CD4-positive, alpha-beta T cell (primary cell): ENCODE data around the gene EDN1. TPM values are rescaled to one million over a fixed set of nuclear protein-coding genes. Genes with fewer than 3 reads are reported as not detected.

ENCODE experiments used
- ATAC-seq: fragments of 200-7000 bp; cut with Tn5 transposase; one replicate; pipeline ENCODE4 v1.10.0; 2022; ENCODE audit warnings: mild to moderate bottlenecking; ENCODE audit not compliant: poor library complexity
- CTCF ChIA-PET: fragments of 350-600 bp; sonication (Branson Sonifier 250); formaldehyde crosslinking; loops from one replicate; lab custom pipeline; 2021; ENCODE audit warnings: antibody characterized with exemption, inconsistent platforms; lab: Charles Lee
- POLR2A ChIA-PET: fragments of 350-600 bp; sonication (Branson Sonifier 250); formaldehyde crosslinking; loops from one replicate; lab custom pipeline; 2021; ENCODE audit warnings: antibody characterized with exemption, inconsistent platforms; lab: Charles Lee
- DNase-seq, 14 experiments: peaks; one replicate each; pipeline ENCODE4 v3.0.0-alpha.2; 2013 to 2020; ENCODE audit warnings: mixed read lengths in 2 of 14
- H3K27ac ChIP-seq, 2 donors: one replicate each; pipeline versions ENCODE4 v1.5.1 to v1.7.0; 2013; ENCODE audit warnings: low read length in 2 of 2, low read depth in 1 of 2, mild to moderate bottlenecking in 1 of 2
- H3K27me3 ChIP-seq, 2 experiments: 1 replicate in 1 of 2; 2 replicates in 1 of 2; pipeline versions ENCODE4 v1.6.1 to v1.7.0; 2013; ENCODE audit warnings: low read length in 2 of 2, control low read depth in 1 of 2, mild to moderate bottlenecking in 1 of 2, moderate library complexity in 1 of 2; ENCODE audit not compliant: insufficient read depth in 2 of 2, control insufficient read depth in 1 of 2
- H3K36me3 ChIP-seq: one replicate; pipeline ENCODE4 v1.6.1; 2013; ENCODE audit warnings: low read length, control low read depth; ENCODE audit not compliant: insufficient read depth
- H3K4me1 ChIP-seq: one replicate; pipeline ENCODE4 v1.6.1; 2013; ENCODE audit warnings: low read length, control low read depth; ENCODE audit not compliant: insufficient read depth
- H3K4me3 ChIP-seq: one replicate; pipeline ENCODE4 v1.5.1; 2013; ENCODE audit warnings: mild to moderate bottlenecking, low read length, moderate library complexity
- H3K9me3 ChIP-seq, 2 experiments: 1 replicate in 1 of 2; 2 replicates in 1 of 2; pipeline versions ENCODE4 v1.6.1 to v1.7.0; 2013; ENCODE audit warnings: low read length in 2 of 2, mild to moderate bottlenecking in 2 of 2, control low read depth in 1 of 2, moderate library complexity in 1 of 2; ENCODE audit not compliant: control insufficient read depth in 1 of 2, insufficient read depth in 1 of 2
- H3K27ac Mint-ChIP-seq: one replicate; pipeline ENCODE4 v1.8.0; 2020; ENCODE audit warnings: mixed read lengths
- H3K27me3 Mint-ChIP-seq: one replicate; pipeline ENCODE4 v1.8.0; 2021; ENCODE audit warnings: mixed read lengths
- H3K36me3 Mint-ChIP-seq: one replicate; pipeline ENCODE4 v1.8.0; 2021; ENCODE audit warnings: low read depth, mixed read lengths
- H3K4me1 Mint-ChIP-seq: one replicate; pipeline ENCODE4 v1.8.0; 2021; ENCODE audit warnings: low read depth, mixed read lengths
- H3K4me3 Mint-ChIP-seq: one replicate; pipeline ENCODE4 v1.8.0; 2020; ENCODE audit warnings: mild to moderate bottlenecking, mixed read lengths
- H3K9me3 Mint-ChIP-seq: one replicate; pipeline ENCODE4 v1.8.0; 2020; ENCODE audit warnings: mixed read lengths
- CTCF ChIP-seq: fragments of 200-600 bp; IDR thresholded peaks from one replicate; pipeline ENCODE4 v1.8.0; 2022; ENCODE audit warnings: antibody characterized with exemption, mild to moderate bottlenecking
- intact Hi-C, 2 experiments: fragments of 100-400 bp; cut with DNase I in 1 of 2; cut with micrococcal nuclease in 1 of 2; formaldehyde crosslinking; loops; one replicate each; pipeline versions ENCODE4 v1.15.1 to v1.9.0; 2023 to 2025; cut with DNase I, micrococcal nuclease
- total RNA-seq, 174 experiments: library from RNA in 2 of 174; stranded (reverse) in 2 of 174; gene quantifications; one replicate each; pipeline ENCODE4 v1.2.3 and lab custom pipeline; 2021 to 2026

Gene EDN1
- total RNA-seq, 2 experiments from 2014 or later: 0.80 to 1.1 TPM

DNA sequence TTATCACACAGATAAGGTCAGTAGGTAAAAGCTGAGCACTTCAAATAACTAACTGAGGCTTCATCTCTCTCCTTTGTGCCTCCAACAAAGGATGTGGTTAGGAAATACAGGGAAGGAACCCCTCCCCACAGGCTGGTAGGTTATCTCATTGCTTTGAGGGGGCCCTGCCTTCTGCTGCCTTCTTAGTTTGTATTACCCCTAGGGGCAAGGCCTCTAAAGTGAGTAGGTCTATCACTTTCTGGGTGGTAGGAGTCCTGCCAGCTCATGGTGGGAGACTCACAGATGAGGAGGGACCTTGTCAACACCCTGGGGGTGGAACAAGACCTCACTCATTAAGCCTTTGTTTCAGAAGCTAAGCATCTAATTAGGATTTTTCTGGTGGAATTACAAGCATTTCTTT is 34.6 kb downstream of the EDN1 start:
- Mint-ChIP-seq H3K4me1 (no peaks in the 10 kb centered on the region), H3K27me3 (no peaks in the 10 kb centered on the region), H3K9me3 (no peaks in the 10 kb centered on the region), H3K4me3 (no peak overlapping the region), H3K36me3 (no peaks in the 10 kb centered on the region), H3K27ac (no peak overlapping the region)
- no peak for DNase-seq
- no peak for TF ChIP-seq CTCF
- H3K27me3 ChIP-seq: peaks cover 0 to 5% of the 10 kb centered on the region in 2 experiments
- H3K27ac ChIP-seq: no peak overlapping the region
- ChIA-PET POLR2A (no interaction called here), CTCF (no interaction called here)
- H3K9me3 ChIP-seq: no peaks in the 10 kb centered on the region
- ATAC-seq: no peak
- intact Hi-C loops: no loop called here
- no peaks in the 10 kb centered on the region for H3K4me1 ChIP-seq
- no peaks in the 10 kb centered on the region for H3K36me3 ChIP-seq
- H3K4me3 ChIP-seq: no peak overlapping the region

- Mint-ChIP-seq H3K4me3 (no peak overlapping the region), H3K27me3 (no peaks in the 10 kb centered on the region), H3K4me1 (no peaks in the 10 kb centered on the region), H3K9me3 (no peaks in the 10 kb centered on the region), H3K36me3 (no peaks in the 10 kb centered on the region), H3K27ac (no peak overlapping the region)
- Histone ChIP-seq H3K4me1 (no peaks in the 10 kb centered on the region), H3K4me3 (no peak overlapping the region), H3K36me3 (no peaks in the 10 kb centered on the region), H3K27me3 (peaks cover 0 to 5% of the 10 kb centered on the region in 2 experiments), H3K9me3 (no peaks in the 10 kb centered on the region), H3K27ac (no peak overlapping the region)
- DNase-seq (no peak), ATAC-seq (no peak)
- ChIA-PET POLR2A (interaction anchor here (0.6 kb wide), 1 partner anchor 1020 kb away, joined by 3 read pairs; no protein-coding TSS in a partner anchor), CTCF (no interaction called here)
- intact Hi-C loops: no loop called here
- TF ChIP-seq CTCF: no peak
Observed at GRCh38 chr6:12325872-12326271, 35.7 kb downstream of the EDN1 start.

DNA sequence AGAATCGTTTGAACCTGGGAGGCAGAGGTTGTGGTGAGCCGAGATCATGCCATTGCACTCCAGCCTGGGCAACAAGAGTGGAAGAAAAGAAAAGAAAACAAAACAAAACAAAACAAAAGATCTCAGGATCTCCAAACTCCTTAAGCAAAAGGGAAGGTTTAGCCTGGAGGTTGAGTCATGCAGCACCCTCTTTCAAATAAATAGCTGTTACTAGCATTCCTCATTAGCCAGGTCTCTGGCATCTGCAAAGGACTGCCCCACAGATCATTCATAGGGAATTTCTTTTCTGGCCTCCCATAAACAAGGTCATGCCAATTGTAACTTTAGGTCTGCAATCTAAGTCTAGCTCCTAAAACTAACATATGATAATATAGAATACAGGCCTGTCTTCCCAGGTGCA is 37.2 kb downstream of the EDN1 start:
- Mint-ChIP-seq H3K9me3 (no peaks in the 10 kb centered on the region), H3K27ac (no peak overlapping the region), H3K36me3 (no peaks in the 10 kb centered on the region), H3K4me3 (no peak overlapping the region), H3K27me3 (no peaks in the 10 kb centered on the region), H3K4me1 (peaks cover 4% of the 10 kb centered on the region)
- Histone ChIP-seq H3K27ac (no peak overlapping the region), H3K4me1 (no peaks in the 10 kb centered on the region), H3K36me3 (no peaks in the 10 kb centered on the region), H3K4me3 (no peak overlapping the region), H3K9me3 (no peaks in the 10 kb centered on the region), H3K27me3 (peaks cover 0 to 5% of the 10 kb centered on the region in 2 experiments)
- ATAC-seq (no peak), DNase-seq (no peak)
- no peak for TF ChIP-seq CTCF
- intact Hi-C loops: no loop called here
- POLR2A ChIA-PET: no interaction called here
- CTCF ChIA-PET: interaction anchor here (0.6 kb wide), 1 partner anchor 69 kb away, joined by 4 read pairs; no protein-coding TSS in a partner anchor
